GM23248 (cell line): ENCODE results near the gene INO80C.

Experiments used
- EZH2 ChIP-seq: fragments of 200-600 bp; sonication (generic); IDR thresholded peaks from 2 replicates; pipeline ENCODE4 v1.6.1; 2018; ENCODE audit warnings: antibody characterized with exemption, mild to moderate bottlenecking; ENCODE audit not compliant: insufficient read depth, poor library complexity, severe bottlenecking
- EZH2phosphoT487 ChIP-seq: fragments of 200-600 bp; sonication (generic); IDR thresholded peaks from 2 replicates; pipeline ENCODE4 v1.6.1; 2018; ENCODE audit warnings: antibody characterized with exemption, moderate library complexity, mild to moderate bottlenecking, low read depth; ENCODE audit not compliant: insufficient read depth

DNA sequence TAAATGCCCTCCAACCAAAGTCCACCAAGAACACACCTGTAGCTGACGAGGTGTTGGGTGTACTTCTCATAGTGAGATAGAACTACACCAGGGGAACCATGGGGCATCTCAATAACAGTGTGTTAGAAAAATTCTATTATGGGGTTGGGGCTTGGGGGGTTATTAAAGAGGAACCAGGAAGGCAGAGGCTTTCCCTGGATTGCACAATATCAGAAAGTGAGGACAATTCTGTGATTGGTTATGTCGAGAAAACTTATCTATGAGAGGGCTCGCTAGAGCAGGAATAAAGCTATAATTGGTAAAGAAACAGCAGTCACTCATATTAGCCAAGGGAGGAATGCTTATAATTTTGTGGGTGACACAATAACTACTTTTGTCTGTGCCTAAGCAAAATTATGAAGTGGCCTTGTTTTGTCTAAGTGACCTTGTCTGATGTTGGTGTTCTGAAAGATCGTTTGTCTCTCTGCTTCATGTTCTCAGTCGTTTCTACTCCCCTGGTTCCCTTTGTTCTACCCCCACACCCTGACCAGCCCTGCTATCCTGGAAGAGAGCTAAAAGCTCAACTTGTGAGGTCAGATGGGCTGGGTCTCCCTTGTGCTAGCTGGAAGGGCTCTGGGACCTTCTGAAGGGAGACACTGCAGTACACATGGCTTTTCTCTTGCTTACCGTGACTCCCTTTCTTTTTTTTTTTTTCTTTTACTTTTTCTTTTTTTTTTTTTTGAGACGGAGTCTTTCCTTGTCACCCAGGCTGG is 21.6 kb upstream of the INO80C start:
- TF ChIP-seq EZH2phosphoT487 (no peak), EZH2 (no peak)
